HCT116 (cell line): ENCODE results near the gene ZNF780B.

Experiments
- CBX3 ChIP-seq: IDR thresholded peaks from 2 replicates; pipeline ENCODE4 v1.6.1; 2012; ENCODE audit warnings: low read depth
- CEBPB ChIP-seq: IDR thresholded peaks from 2 replicates; pipeline ENCODE4 v1.6.1; 2012; ENCODE audit warnings: low read depth
- EZH2 ChIP-seq: fragments of 200-600 bp; sonication (generic); IDR thresholded peaks from 2 replicates; pipeline ENCODE4 v1.6.1; 2017; ENCODE audit warnings: antibody characterized with exemption, mixed run types
- POLR2A ChIP-seq: IDR thresholded peaks from 2 replicates; pipeline ENCODE4 v1.7.0; 2011; ENCODE audit warnings: borderline replicate concordance; ENCODE audit not compliant: insufficient read depth, insufficient read length; ENCODE audit errors: extremely low read depth
- RAD21 ChIP-seq: IDR thresholded peaks from 2 replicates; pipeline ENCODE4 v1.6.1; 2012; ENCODE audit warnings: low read depth, mild to moderate bottlenecking
- SIN3A ChIP-seq: IDR thresholded peaks from 2 replicates; pipeline ENCODE4 v1.6.1; 2012; ENCODE audit warnings: low read depth
- SP1 ChIP-seq: IDR thresholded peaks from 2 replicates; pipeline ENCODE4 v1.6.1; 2012; ENCODE audit warnings: low read depth
- TCF7L2 ChIP-seq: IDR thresholded peaks from 2 replicates; pipeline ENCODE4 v1.7.0; 2011; ENCODE audit warnings: borderline replicate concordance, inconsistent platforms; ENCODE audit not compliant: insufficient read depth, insufficient read length; ENCODE audit errors: extremely low read depth
- YY1 ChIP-seq: IDR thresholded peaks from 2 replicates; pipeline ENCODE4 v1.6.1; 2011; ENCODE audit warnings: low read length, low read depth, moderate library complexity, mild to moderate bottlenecking; ENCODE audit not compliant: insufficient replicate concordance; ENCODE audit errors: extremely low read depth
- ZNF274 ChIP-seq: fragments of 200-500 bp; sonication (Bioruptor generic); IDR thresholded peaks from 2 replicates; pipeline ENCODE4 v1.6.1; 2014; ENCODE audit warnings: mild to moderate bottlenecking, low read depth, low read length, inconsistent platforms
- TF ChIP-seq, protein P1 (sequence below), 3 experiments: fragments of 200-600 bp in 1 of 3; sonication (generic) in 1 of 3; IDR thresholded peaks in 2 of 3; conservative IDR thresholded peaks in 1 of 3; 2 replicates each; pipeline ENCODE4 v1.5.1; 2012 to 2017; ENCODE audit warnings: low read depth in 2 of 3, low read length in 2 of 3, antibody characterized with exemption in 1 of 3, borderline replicate concordance in 1 of 3, control low read depth in 1 of 3, mild to moderate bottlenecking in 1 of 3, mixed read lengths in 1 of 3, mixed run types in 1 of 3, moderate library complexity in 1 of 3; ENCODE audit not compliant: insufficient read depth in 1 of 3
- TF ChIP-seq, protein P2 (sequence below): IDR thresholded peaks from 2 replicates; pipeline ENCODE4 v1.6.1; 2012
- TF ChIP-seq, protein P3 (sequence below): IDR thresholded peaks from 2 replicates; pipeline ENCODE4 v1.6.1; 2012; ENCODE audit warnings: low read depth

DNA sequence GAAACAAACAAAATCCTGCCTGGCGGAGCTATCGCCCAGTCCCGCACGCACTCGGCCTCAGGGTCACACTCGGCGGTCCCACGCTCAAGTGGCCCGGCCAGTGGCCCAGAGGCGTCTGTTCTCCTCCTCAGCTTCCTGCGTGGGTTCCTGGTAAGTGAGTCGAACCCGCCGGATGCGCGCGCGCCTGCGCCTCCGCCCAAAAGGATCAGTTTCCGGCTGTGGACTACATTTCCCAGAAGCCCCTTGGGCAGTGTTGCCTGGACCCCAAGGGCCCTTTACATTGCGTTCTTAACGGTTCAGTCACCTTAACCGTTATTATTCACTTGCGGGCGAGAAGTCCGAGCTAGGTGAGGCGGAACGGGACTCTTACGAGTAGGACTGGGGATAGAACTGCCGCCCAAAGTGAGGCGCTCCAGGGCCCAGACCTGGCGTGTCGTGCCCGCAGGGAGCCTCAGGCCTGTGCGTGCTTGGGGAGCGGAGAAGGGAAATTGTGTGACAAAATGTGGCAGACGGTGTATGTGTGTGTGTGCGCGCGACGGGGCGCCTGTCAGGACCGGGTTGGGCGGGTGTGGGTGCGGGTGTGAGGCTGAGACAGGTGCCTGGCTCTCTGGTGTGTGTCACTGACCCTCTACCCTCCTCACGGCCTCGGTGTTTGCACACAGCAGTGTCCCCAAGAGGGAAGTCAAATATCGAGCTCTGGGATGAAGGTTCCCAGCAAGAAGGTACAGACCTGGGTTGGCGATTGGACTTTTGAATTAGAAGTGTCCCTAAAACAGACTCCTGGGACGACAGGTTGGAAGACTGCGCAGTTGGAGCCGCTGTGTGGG lies 59.0 kb downstream of the ZNF780B start, which contains the start of gene ZNF546:
- TF ChIP-seq TCF7L2: no peak
- TF ChIP-seq, protein P1, sequence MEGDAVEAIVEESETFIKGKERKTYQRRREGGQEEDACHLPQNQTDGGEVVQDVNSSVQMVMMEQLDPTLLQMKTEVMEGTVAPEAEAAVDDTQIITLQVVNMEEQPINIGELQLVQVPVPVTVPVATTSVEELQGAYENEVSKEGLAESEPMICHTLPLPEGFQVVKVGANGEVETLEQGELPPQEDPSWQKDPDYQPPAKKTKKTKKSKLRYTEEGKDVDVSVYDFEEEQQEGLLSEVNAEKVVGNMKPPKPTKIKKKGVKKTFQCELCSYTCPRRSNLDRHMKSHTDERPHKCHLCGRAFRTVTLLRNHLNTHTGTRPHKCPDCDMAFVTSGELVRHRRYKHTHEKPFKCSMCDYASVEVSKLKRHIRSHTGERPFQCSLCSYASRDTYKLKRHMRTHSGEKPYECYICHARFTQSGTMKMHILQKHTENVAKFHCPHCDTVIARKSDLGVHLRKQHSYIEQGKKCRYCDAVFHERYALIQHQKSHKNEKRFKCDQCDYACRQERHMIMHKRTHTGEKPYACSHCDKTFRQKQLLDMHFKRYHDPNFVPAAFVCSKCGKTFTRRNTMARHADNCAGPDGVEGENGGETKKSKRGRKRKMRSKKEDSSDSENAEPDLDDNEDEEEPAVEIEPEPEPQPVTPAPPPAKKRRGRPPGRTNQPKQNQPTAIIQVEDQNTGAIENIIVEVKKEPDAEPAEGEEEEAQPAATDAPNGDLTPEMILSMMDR (IDR thresholded peaks at IDR 0.05 in 2 of 3, conservative IDR thresholded peaks at IDR 0.05 in 1 of 3; ENCODE audit: borderline replicate concordance in 1 of 3, insufficient read depth in 1 of 3, low read depth in 2 of 3, low read length in 2 of 3): peak in 1 of 3 experiments; percentile 14; a peak in 1 of 6 replicates
- TF ChIP-seq, protein P2, sequence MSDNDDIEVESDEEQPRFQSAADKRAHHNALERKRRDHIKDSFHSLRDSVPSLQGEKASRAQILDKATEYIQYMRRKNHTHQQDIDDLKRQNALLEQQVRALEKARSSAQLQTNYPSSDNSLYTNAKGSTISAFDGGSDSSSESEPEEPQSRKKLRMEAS: peak; percentile 3
- TF ChIP-seq POLR2A: peak; percentile 97
- TF ChIP-seq YY1: no peak
- no peak for TF ChIP-seq CBX3
- TF ChIP-seq, protein P3, sequence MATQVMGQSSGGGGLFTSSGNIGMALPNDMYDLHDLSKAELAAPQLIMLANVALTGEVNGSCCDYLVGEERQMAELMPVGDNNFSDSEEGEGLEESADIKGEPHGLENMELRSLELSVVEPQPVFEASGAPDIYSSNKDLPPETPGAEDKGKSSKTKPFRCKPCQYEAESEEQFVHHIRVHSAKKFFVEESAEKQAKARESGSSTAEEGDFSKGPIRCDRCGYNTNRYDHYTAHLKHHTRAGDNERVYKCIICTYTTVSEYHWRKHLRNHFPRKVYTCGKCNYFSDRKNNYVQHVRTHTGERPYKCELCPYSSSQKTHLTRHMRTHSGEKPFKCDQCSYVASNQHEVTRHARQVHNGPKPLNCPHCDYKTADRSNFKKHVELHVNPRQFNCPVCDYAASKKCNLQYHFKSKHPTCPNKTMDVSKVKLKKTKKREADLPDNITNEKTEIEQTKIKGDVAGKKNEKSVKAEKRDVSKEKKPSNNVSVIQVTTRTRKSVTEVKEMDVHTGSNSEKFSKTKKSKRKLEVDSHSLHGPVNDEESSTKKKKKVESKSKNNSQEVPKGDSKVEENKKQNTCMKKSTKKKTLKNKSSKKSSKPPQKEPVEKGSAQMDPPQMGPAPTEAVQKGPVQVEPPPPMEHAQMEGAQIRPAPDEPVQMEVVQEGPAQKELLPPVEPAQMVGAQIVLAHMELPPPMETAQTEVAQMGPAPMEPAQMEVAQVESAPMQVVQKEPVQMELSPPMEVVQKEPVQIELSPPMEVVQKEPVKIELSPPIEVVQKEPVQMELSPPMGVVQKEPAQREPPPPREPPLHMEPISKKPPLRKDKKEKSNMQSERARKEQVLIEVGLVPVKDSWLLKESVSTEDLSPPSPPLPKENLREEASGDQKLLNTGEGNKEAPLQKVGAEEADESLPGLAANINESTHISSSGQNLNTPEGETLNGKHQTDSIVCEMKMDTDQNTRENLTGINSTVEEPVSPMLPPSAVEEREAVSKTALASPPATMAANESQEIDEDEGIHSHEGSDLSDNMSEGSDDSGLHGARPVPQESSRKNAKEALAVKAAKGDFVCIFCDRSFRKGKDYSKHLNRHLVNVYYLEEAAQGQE: no peak
- TF ChIP-seq CEBPB: no peak
- no peak for TF ChIP-seq RAD21
- no peak for TF ChIP-seq ZNF274
- TF ChIP-seq SP1: no peak; the same call in 1 of the 2 replicates
- TF ChIP-seq EZH2: no peak
- TF ChIP-seq SIN3A: peak; percentile 89
